T-cell (primary cell): ENCODE results near the gene C17orf75. TPM values are rescaled to one million over a fixed set of nuclear protein-coding genes. Genes with fewer than 3 reads are reported as not detected.

Experiments used
- ATAC-seq, 4 experiments: fragments of 200-7000 bp in 3 of 4; fragments of 150-1000 bp in 1 of 4; cut with Tn5 transposase; replicated peaks in 1 of 4; 1 replicate in 3 of 4; 2 replicates in 1 of 4; pipeline ENCODE4 v1.10.0; 2021; ENCODE audit warnings: moderate library complexity in 3 of 4, mild to moderate bottlenecking in 2 of 4, moderate number of reproducible peaks in 1 of 4
- CTCF ChIA-PET, 2 donors: fragments of 300-600 bp; sonication (Branson Sonifier 250); formaldehyde crosslinking; loops; one replicate each; lab custom pipeline; 2022; ENCODE audit warnings: antibody characterized with exemption in 2 of 2; lab: Charles Lee
- POLR2A ChIA-PET, 2 donors: fragments of 300-600 bp; sonication (Branson Sonifier 250); formaldehyde crosslinking; loops; one replicate each; lab custom pipeline; 2022; ENCODE audit warnings: antibody characterized with exemption in 2 of 2; lab: Charles Lee
- DNase-seq, 35 experiments: peaks; one replicate each; pipeline versions ENCODE4 v3.0.0 to v3.0.0-alpha.2; 2013 to 2023
- H3K27ac ChIP-seq: one replicate; pipeline ENCODE4 v1.5.1; 2013; ENCODE audit warnings: low read length
- H3K27me3 ChIP-seq, 2 experiments: replicated peaks in 1 of 2; 1 replicate in 1 of 2; 2 replicates in 1 of 2; pipeline versions ENCODE4 v1.6.1 to v1.7.0; 2013; ENCODE audit warnings: low read length in 1 of 2, mixed read lengths in 1 of 2; ENCODE audit not compliant: control insufficient read depth in 2 of 2, insufficient read depth in 2 of 2; ENCODE audit errors: extremely low read depth in 1 of 2
- H3K36me3 ChIP-seq, 2 donors: 1 replicate in 1 of 2; 2 replicates in 1 of 2; pipeline versions ENCODE4 v1.6.1 to v1.7.0; 2013; ENCODE audit warnings: low read length in 1 of 2; ENCODE audit not compliant: control insufficient read depth in 2 of 2, insufficient read depth in 1 of 2; ENCODE audit errors: extremely low read depth in 1 of 2
- H3K4me1 ChIP-seq, 2 experiments: 1 replicate in 1 of 2; 2 replicates in 1 of 2; pipeline versions ENCODE4 v1.6.1 to v1.7.0; 2013; ENCODE audit warnings: low read length in 2 of 2, mixed read lengths in 1 of 2; ENCODE audit not compliant: insufficient read depth in 2 of 2, control insufficient read depth in 1 of 2; ENCODE audit errors: extremely low read depth in 1 of 2
- H3K4me3 ChIP-seq, 2 donors: 1 replicate in 1 of 2; 2 replicates in 1 of 2; pipeline versions ENCODE4 v1.5.1 to v1.7.0; 2013; ENCODE audit warnings: mild to moderate bottlenecking in 2 of 2, low read length in 1 of 2, moderate library complexity in 1 of 2; ENCODE audit not compliant: control insufficient read depth in 1 of 2; ENCODE audit errors: extremely low read depth in 1 of 2
- H3K9me3 ChIP-seq: 2 replicates; pipeline ENCODE4 v1.7.0; 2013
- H3K27ac Mint-ChIP-seq, 2 donors: one replicate each; pipeline ENCODE4 v1.8.0; 2020 to 2021; ENCODE audit warnings: mild to moderate bottlenecking in 2 of 2, mixed read lengths in 2 of 2
- H3K27me3 Mint-ChIP-seq, 2 donors: one replicate each; pipeline ENCODE4 v1.8.0; 2021 to 2022; ENCODE audit warnings: mixed read lengths in 2 of 2
- H3K36me3 Mint-ChIP-seq: one replicate; pipeline ENCODE4 v1.8.0; 2021; ENCODE audit warnings: mixed read lengths
- H3K4me1 Mint-ChIP-seq, 3 donors: one replicate each; pipeline ENCODE4 v1.8.0; 2020 to 2022; ENCODE audit warnings: mixed read lengths in 3 of 3, mild to moderate bottlenecking in 1 of 3
- H3K4me3 Mint-ChIP-seq, 3 donors: one replicate each; pipeline ENCODE4 v1.8.0; 2020 to 2022; ENCODE audit warnings: mild to moderate bottlenecking in 3 of 3, mixed read lengths in 3 of 3, moderate library complexity in 3 of 3
- H3K9me3 Mint-ChIP-seq, 3 donors: one replicate each; pipeline ENCODE4 v1.8.0; 2020 to 2022; ENCODE audit warnings: mixed read lengths in 3 of 3
- WGBS: methylation state at CpG from one replicate; pipeline ENCODE4 v1.1.5; 2013; ENCODE audit warnings: missing lambda C conversion rate; ENCODE audit not compliant: insufficient coverage; 5-methylcytosine and 5-hydroxymethylcytosine counted together
- total RNA-seq, 35 experiments: library from RNA in 6 of 35; stranded (reverse) in 6 of 35; fragments of 120-200 nt in 1 of 35; gene quantifications; one replicate each; pipeline versions ENCODE4 v1.2.1 to v1.2.4 and lab custom pipeline; 2013 to 2026

Gene C17orf75
- total RNA-seq, 5 donors from 2014 or later (not counting 1 experiment from before 2014, with no cell fraction given) = 12.2 to 22.0 (median 17.6) TPM

- no peak for ATAC-seq
- H3K27me3 ChIP-seq = peaks cover 0 to 50% of the 10 kb centered on the region in 2 experiments
Observed at GRCh38 chr17:32281011-32281451, 60.9 kb downstream of the C17orf75 start.

GRCh38 chr17:32279891-32280716, 61.9 kb downstream of the C17orf75 start:
- 85% methylated on average over 14 of the region's 21 CpGs for WGBS
- H3K4me1 ChIP-seq = no peaks in the 10 kb centered on the region
- no peak overlapping the region for H3K4me3 Mint-ChIP-seq
- peaks cover 4 to 9% of the 10 kb centered on the region in 2 donors for H3K27me3 Mint-ChIP-seq
- H3K9me3 Mint-ChIP-seq = no peaks in the 10 kb centered on the region
- POLR2A ChIA-PET = no interaction called here
- no peaks in the 10 kb centered on the region for H3K36me3 Mint-ChIP-seq
- no peak overlapping the region for H3K27ac ChIP-seq
- no peaks in the 10 kb centered on the region for H3K9me3 ChIP-seq
- CTCF ChIA-PET = no interaction called here
- H3K4me1 Mint-ChIP-seq = no peaks in the 10 kb centered on the region
- ATAC-seq (no peak), DNase-seq (no peak)
- H3K27ac Mint-ChIP-seq = no peak overlapping the region
- H3K36me3 ChIP-seq = no peaks in the 10 kb centered on the region
- H3K4me3 ChIP-seq = no peak overlapping the region
- H3K27me3 ChIP-seq = peaks cover 0 to 50% of the 10 kb centered on the region in 2 experiments

More at GRCh38 chr17:32281011-32281451, 60.9 kb downstream of the C17orf75 start:
- WGBS = 81% methylated on average over 8 of the region's 9 CpGs
- H3K4me1 Mint-ChIP-seq = no peaks in the 10 kb centered on the region
- H3K27ac ChIP-seq = no peak overlapping the region
- no peaks in the 10 kb centered on the region for H3K9me3 Mint-ChIP-seq
- DNase-seq = no peak
- ChIA-PET POLR2A (no interaction called here), CTCF (no interaction called here)
- H3K27ac Mint-ChIP-seq = no peak overlapping the region
- no peaks in the 10 kb centered on the region for H3K36me3 ChIP-seq
- H3K4me3 ChIP-seq = no peak overlapping the region
- no peaks in the 10 kb centered on the region for H3K36me3 Mint-ChIP-seq
- H3K4me1 ChIP-seq = no peaks in the 10 kb centered on the region
- peaks cover 4 to 14% of the 10 kb centered on the region in 2 donors for H3K27me3 Mint-ChIP-seq
- H3K9me3 ChIP-seq = no peaks in the 10 kb centered on the region
- no peak overlapping the region for H3K4me3 Mint-ChIP-seq

GRCh38 chr17:32278815-32279214, 63.2 kb downstream of the C17orf75 start:
- H3K9me3 Mint-ChIP-seq = no peaks in the 10 kb centered on the region
- peaks cover 3 to 9% of the 10 kb centered on the region in 2 donors for H3K27me3 Mint-ChIP-seq
- no peak overlapping the region for H3K27ac ChIP-seq
- CTCF ChIA-PET = no interaction called here
- DNase-seq (no peak), ATAC-seq (no peak)
- no peaks in the 10 kb centered on the region for H3K36me3 ChIP-seq
- 90% methylated on average over 2 of the region's 2 CpGs for WGBS
- no peak overlapping the region for H3K4me3 Mint-ChIP-seq
- no peaks in the 10 kb centered on the region for H3K4me1 ChIP-seq
- no peaks in the 10 kb centered on the region for H3K9me3 ChIP-seq
- POLR2A ChIA-PET = interaction anchor here in 1 of 2 donors (0.8 kb wide), 1 partner anchor 86 kb away, joined by 3 read pairs; no protein-coding TSS in a partner anchor
- no peak overlapping the region for H3K27ac Mint-ChIP-seq
- H3K4me3 ChIP-seq = no peak overlapping the region
- H3K36me3 Mint-ChIP-seq = no peaks in the 10 kb centered on the region
- H3K4me1 Mint-ChIP-seq = no peaks in the 10 kb centered on the region
- H3K27me3 ChIP-seq = peaks cover 0 to 49% of the 10 kb centered on the region in 2 experiments

Other genes starting within 250 kb of the C17orf75 start
- 10 to 100 TPM; 18.7 to 26.8 (median 24.1) TPM for gene RHOT1, start 199.7 kb downstream of the C17orf75 start, total RNA-seq
- under 1 TPM in 1 of 5 donors, not detected in 4; 0.07 TPM for gene RHBDL3, start 76.3 kb downstream of the C17orf75 start, total RNA-seq
- 100 to 1,000 TPM; 208 to 271 (median 228) TPM for gene ZNF207, start 8.0 kb upstream of the C17orf75 start, total RNA-seq
- gene PSMD11, start 102.3 kb upstream of the C17orf75 start, total RNA-seq = 10 to 100 TPM; 56.3 to 72.8 (median 62.9) TPM
- 10 to 100 TPM in 3 of 5 donors, 1 to 10 TPM in 2; 8.1 to 23.8 (median 14.7) TPM for gene CDK5R1, start 144.8 kb upstream of the C17orf75 start, total RNA-seq